H1 (cell line): Measurements from ENCODE around the gene LCN12. TPM values are rescaled to one million over a fixed set of nuclear protein-coding genes. Genes with fewer than 3 reads are reported as not detected.

Source experiments
- CTCF ChIA-PET: fragments of 300-600 bp; sonication (Branson Sonifier 250); formaldehyde crosslinking; loops from one replicate; lab custom pipeline; 2021; ENCODE audit not compliant: partially characterized antibody; lab: Charles Lee
- POLR2A ChIA-PET: fragments of 300-600 bp; sonication (Branson Sonifier 250); formaldehyde crosslinking; loops from one replicate; lab custom pipeline; 2021; ENCODE audit warnings: inconsistent platforms; ENCODE audit not compliant: partially characterized antibody; lab: Charles Lee
- DNase-seq, 2 experiments: peaks; one replicate each; pipeline versions ENCODE4 v3.0.0 to v3.0.0-alpha.2; 2010 to 2022; ENCODE audit warnings: low spot score in 2 of 2, low read depth in 1 of 2, mixed read lengths in 1 of 2
- FAIRE-seq: peaks from 2 replicates; lab custom pipeline; 2011; peaks lifted over from hg19 to GRCh38; lab: Jason Lieb, UNC
- H2AFZ ChIP-seq: 2 replicates; pipeline ENCODE4 v1.8.1; 2012; ENCODE audit warnings: low read length, inconsistent platforms
- H2AK5ac ChIP-seq: 2 replicates; pipeline ENCODE4 v1.6.1; 2013; ENCODE audit warnings: low read depth, low read length
- H2BK120ac ChIP-seq: replicated peaks from 2 replicates; pipeline ENCODE3; 2013; ENCODE audit warnings: low read depth, low read length, inconsistent platforms
- H2BK12ac ChIP-seq: 2 replicates; pipeline ENCODE4 v1.6.1; 2013; ENCODE audit warnings: low read depth, low read length
- H2BK15ac ChIP-seq: 2 replicates; pipeline ENCODE4 v1.6.1; 2013; ENCODE audit warnings: low read length
- H2BK20ac ChIP-seq: 2 replicates; pipeline ENCODE4 v1.6.1; 2013; ENCODE audit warnings: low read length
- H2BK5ac ChIP-seq: 2 replicates; pipeline ENCODE4 v1.6.1; 2013; ENCODE audit warnings: low read depth, low read length
- H3K14ac ChIP-seq: 2 replicates; pipeline ENCODE4 v1.6.1; 2013; ENCODE audit warnings: inconsistent platforms; ENCODE audit not compliant: insufficient read length
- H3K18ac ChIP-seq: 2 replicates; pipeline ENCODE4 v1.6.1; 2013; ENCODE audit warnings: low read length; ENCODE audit errors: extremely low read depth
- H3K23ac ChIP-seq: 2 replicates; pipeline ENCODE4 v1.6.1; 2013; ENCODE audit warnings: inconsistent platforms; ENCODE audit not compliant: insufficient read length
- H3K23me2 ChIP-seq: 2 replicates; pipeline ENCODE4 v1.6.1; 2013; ENCODE audit warnings: low read depth, low read length
- H3K27ac ChIP-seq: 2 replicates; pipeline ENCODE4 v1.6.1; 2011; ENCODE audit warnings: low read depth, low read length, inconsistent platforms
- H3K27me3 ChIP-seq, 4 experiments: replicated peaks in 1 of 4; 1 replicate in 1 of 4; 2 replicates in 3 of 4; pipeline versions ENCODE4 v1.6.1 to v1.8.1; 2011 to 2013; ENCODE audit warnings: low read length in 3 of 4, mild to moderate bottlenecking in 3 of 4, inconsistent platforms in 2 of 4, mixed read lengths in 2 of 4, moderate library complexity in 1 of 4; ENCODE audit not compliant: control insufficient read depth in 3 of 4, insufficient read depth in 3 of 4; ENCODE audit errors: extremely low read depth in 1 of 4
- H3K36me3 ChIP-seq, 4 experiments: 2 replicates each; pipeline versions ENCODE4 v1.6.1 to v1.8.1; 2011 to 2013; ENCODE audit warnings: mild to moderate bottlenecking in 4 of 4, low read length in 3 of 4, moderate library complexity in 2 of 4, control low read depth in 1 of 4, inconsistent platforms in 1 of 4; ENCODE audit not compliant: insufficient read depth in 4 of 4, control insufficient read depth in 2 of 4
- H3K4ac ChIP-seq: replicated peaks from 2 replicates; pipeline ENCODE3; 2013; ENCODE audit warnings: low read length, low read depth, mixed read lengths, inconsistent platforms; ENCODE audit not compliant: insufficient read length
- H3K4me1 ChIP-seq, 4 experiments: replicated peaks in 1 of 4; 1 replicate in 1 of 4; 2 replicates in 3 of 4; pipeline versions ENCODE4 v1.6.1 to v1.8.1; 2011 to 2013; ENCODE audit warnings: low read length in 3 of 4, inconsistent platforms in 2 of 4, mixed read lengths in 1 of 4; ENCODE audit not compliant: insufficient read depth in 4 of 4, control insufficient read depth in 3 of 4
- H3K4me2 ChIP-seq, 2 experiments: 2 replicates each; pipeline versions ENCODE4 v1.6.1 to v1.8.1; 2011 to 2013; ENCODE audit warnings: low read depth in 2 of 2, low read length in 2 of 2, control low read depth in 1 of 2, inconsistent platforms in 1 of 2, mild to moderate bottlenecking in 1 of 2; ENCODE audit not compliant: insufficient read depth in 1 of 2
- H3K4me3 ChIP-seq, 4 experiments: fragments of 200-600, 300-600 bp in 1 of 4; sonication (generic), shearing (Covaris generic), sonication (Bioruptor Twin) in 1 of 4; 2 replicates each; pipeline versions ENCODE4 v1.5.1 to v1.8.1; 2011 to 2016; ENCODE audit warnings: low read length in 4 of 4, low read depth in 3 of 4, control low read depth in 2 of 4, inconsistent platforms in 2 of 4, mild to moderate bottlenecking in 2 of 4, mixed read lengths in 1 of 4, moderate library complexity in 1 of 4; ENCODE audit not compliant: insufficient read depth in 2 of 4; ENCODE audit errors: extremely low read depth in 1 of 4
- H3K56ac ChIP-seq: replicated peaks from 2 replicates; pipeline ENCODE3; 2013; ENCODE audit warnings: low read depth, mild to moderate bottlenecking, mixed read lengths, low read length, inconsistent platforms; ENCODE audit not compliant: insufficient read length
- H3K79me1 ChIP-seq: 2 replicates; pipeline ENCODE4 v1.6.1; 2013; ENCODE audit warnings: low read depth, low read length, control low read depth
- H3K79me2 ChIP-seq, 2 experiments: 2 replicates each; pipeline versions ENCODE4 v1.6.1 to v1.8.1; 2012 to 2013; ENCODE audit warnings: low read length in 2 of 2, mild to moderate bottlenecking in 2 of 2, inconsistent platforms in 1 of 2; ENCODE audit not compliant: insufficient read depth in 2 of 2, control insufficient read depth in 1 of 2
- H3K9ac ChIP-seq, 4 experiments: replicated peaks in 1 of 4; 1 replicate in 1 of 4; 2 replicates in 3 of 4; pipeline versions ENCODE4 v1.6.1 to v1.8.1; 2011 to 2013; ENCODE audit warnings: low read depth in 3 of 4, low read length in 3 of 4, control low read depth in 2 of 4, mild to moderate bottlenecking in 2 of 4, moderate library complexity in 2 of 4, inconsistent platforms in 1 of 4; ENCODE audit errors: extremely low read depth in 1 of 4
- H3K9me3 ChIP-seq, 2 experiments: 2 replicates each; pipeline versions ENCODE4 v1.6.1 to v1.8.1; 2012 to 2013; ENCODE audit warnings: mild to moderate bottlenecking in 2 of 2, moderate library complexity in 2 of 2, control low read depth in 1 of 2, inconsistent platforms in 1 of 2, low read depth in 1 of 2, low read length in 1 of 2, mixed read lengths in 1 of 2; ENCODE audit not compliant: insufficient read depth in 2 of 2
- H4K20me1 ChIP-seq, 2 experiments: replicated peaks in 1 of 2; 2 replicates each; pipeline versions ENCODE3 to v1.8.1; 2011 to 2013; ENCODE audit warnings: inconsistent platforms in 2 of 2, low read length in 2 of 2, mild to moderate bottlenecking in 1 of 2; ENCODE audit not compliant: insufficient read depth in 2 of 2, control insufficient read depth in 1 of 2
- H4K5ac ChIP-seq: 2 replicates; pipeline ENCODE4 v1.6.1; 2013; ENCODE audit warnings: low read length, low read depth, mixed read lengths, inconsistent platforms; ENCODE audit not compliant: insufficient read length
- H4K8ac ChIP-seq: 2 replicates; pipeline ENCODE4 v1.8.0; 2013; ENCODE audit warnings: mild to moderate bottlenecking, moderate library complexity, low read length, inconsistent platforms; ENCODE audit not compliant: insufficient read depth; ENCODE audit errors: extremely low read depth
- H4K91ac ChIP-seq: replicated peaks from 2 replicates; pipeline ENCODE3; 2013; ENCODE audit warnings: low read length, mixed read lengths, inconsistent platforms; ENCODE audit not compliant: insufficient read length
- GABPA ChIP-seq: IDR thresholded peaks from 2 replicates; pipeline ENCODE4 v1.6.1; 2011; ENCODE audit warnings: mild to moderate bottlenecking, low read length, moderate library complexity, borderline replicate concordance; ENCODE audit not compliant: insufficient read depth
- TEAD4 ChIP-seq: IDR thresholded peaks from 2 replicates; pipeline ENCODE4 v1.6.1; 2012; ENCODE audit warnings: low read depth, low read length, inconsistent platforms, mixed read lengths
- WGBS, 2 experiments: shearing (Covaris generic) in 1 of 2; methylation state at CpG; one replicate each; pipeline versions ENCODE4 v1.1.6 to v1.1.7; 2013 to 2015; ENCODE audit warnings: low lambda C conversion rate in 2 of 2, mixed read lengths in 2 of 2, inconsistent platforms in 1 of 2, low coverage in 1 of 2, missing lambda C conversion rate in 1 of 2; ENCODE audit not compliant: insufficient replicate concordance in 2 of 2, insufficient coverage in 1 of 2, insufficient read length in 1 of 2; ENCODE audit errors: extremely low coverage in 1 of 2, missing lambda C conversion rate in 1 of 2; 5-methylcytosine and 5-hydroxymethylcytosine counted together
- polyA plus RNA-seq, 7 experiments: library from polyadenylated mRNA; depleted of rRNA in 3 of 7; stranded (reverse) in 5 of 7; unstranded in 2 of 7; fragments of >200 nt in 5 of 7; fragments of 200-250 nt in 2 of 7; gene quantifications; 1 replicate in 5 of 7; 2 replicates in 1 of 7; 4 replicates in 1 of 7; pipeline versions ENCODE4 v1.2.1 to v1.2.3, GENCODE V29; 2011 to 2013; ENCODE audit warnings: missing spikeins in 2 of 7, mixed read lengths in 2 of 7
- total RNA-seq: library from RNA; stranded (reverse); fragmentation: NEBNext Ultra II Directional; extraction: Animal tissue kit (Norgen Biotek cat#: 25700); gene quantifications from 2 replicates; pipeline ENCODE4 v1.2.1, GENCODE V29; 2021
- TF ChIP-seq, protein P1 (sequence below): IDR thresholded peaks from 2 replicates; pipeline ENCODE4 v1.6.1; 2012; ENCODE audit warnings: inconsistent platforms

LCN12 gene
- total and polyA plus RNA-seq, 2 of the 8 experiments (the other 6 are each of a cell fraction or from before 2014, with no cell fraction given) = 1.1 to 1.7 TPM

DNA sequence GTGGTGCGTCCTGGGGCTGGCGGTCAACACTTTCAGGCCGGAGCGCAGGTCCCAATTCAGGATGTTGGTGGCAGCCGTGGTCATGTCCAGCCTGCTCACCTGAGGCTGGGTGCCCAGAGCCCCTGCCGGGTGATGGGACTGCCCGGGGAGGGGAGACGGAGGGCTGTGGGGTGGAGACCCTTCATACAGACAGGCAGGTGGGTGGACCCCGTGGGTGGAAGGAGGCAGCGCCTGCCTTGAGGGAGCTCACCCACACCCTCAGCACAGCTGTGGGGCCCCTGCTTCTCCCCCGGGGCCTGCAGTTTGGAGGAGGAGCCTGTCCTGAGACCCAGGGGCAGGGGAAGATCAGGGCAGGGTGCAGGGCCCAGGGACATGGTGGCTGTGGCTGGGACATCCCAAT lies 18.3 kb downstream of the LCN12 start:
- TF ChIP-seq GABPA (no peak), TEAD4 (no peak)
- TF ChIP-seq, protein P1, sequence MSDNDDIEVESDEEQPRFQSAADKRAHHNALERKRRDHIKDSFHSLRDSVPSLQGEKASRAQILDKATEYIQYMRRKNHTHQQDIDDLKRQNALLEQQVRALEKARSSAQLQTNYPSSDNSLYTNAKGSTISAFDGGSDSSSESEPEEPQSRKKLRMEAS = no peak
- ChIA-PET POLR2A (no interaction called here), CTCF (interaction anchor here (0.5 to 9.4 kb wide), 5 partner anchors 15 to 260 kb away, joined by 3 to 38 read pairs (median 4); partner anchors contain the start of gene C8G)
- H3K27ac ChIP-seq = no peak overlapping the region
- H3K23ac ChIP-seq = no peak overlapping the region
- no peak overlapping the region for H2AFZ ChIP-seq
- no peak overlapping the region for H3K4ac ChIP-seq
- no peak overlapping the region for H4K8ac ChIP-seq
- H2BK12ac ChIP-seq = no peak overlapping the region
- no peak overlapping the region for H3K14ac ChIP-seq
- H3K18ac ChIP-seq = no peak overlapping the region
- WGBS, 2 experiments = 92% methylated on average over 10 of the region's 11 CpGs; no CpG with 5 or more reads in 1 of the 2 experiments
- no peak overlapping the region for H3K4me2 ChIP-seq
- no peak overlapping the region for H3K9ac ChIP-seq
- no peaks in the 10 kb centered on the region for H3K36me3 ChIP-seq
- no peak overlapping the region for H2BK120ac ChIP-seq
- H3K23me2 ChIP-seq = no peaks in the 10 kb centered on the region
- FAIRE-seq (no peak), DNase-seq (no peak)
- no peak overlapping the region for H4K5ac ChIP-seq
- no peak overlapping the region for H2AK5ac ChIP-seq
- peaks cover 0 to 7% (median 4%) of the 10 kb centered on the region in 4 experiments; a peak in 3 of 7 replicates for H3K4me1 ChIP-seq
- H3K56ac ChIP-seq = no peak overlapping the region
- no peaks in the 10 kb centered on the region for H3K27me3 ChIP-seq
- H3K79me1 ChIP-seq = no peaks in the 10 kb centered on the region
- H3K4me3 ChIP-seq = no peak overlapping the region
- no peak overlapping the region for H2BK15ac ChIP-seq
- H3K9me3 ChIP-seq = no peaks in the 10 kb centered on the region
- H3K79me2 ChIP-seq = no peaks in the 10 kb centered on the region
- no peak overlapping the region for H2BK20ac ChIP-seq
- no peak overlapping the region for H2BK5ac ChIP-seq
- no peak overlapping the region for H4K91ac ChIP-seq
- H4K20me1 ChIP-seq = no peaks in the 10 kb centered on the region
